A549 (cell line): Measurements from ENCODE around the gene SCFD1.

Experiments
- ESRRA ChIP-seq: fragments of 150-350 bp; IDR thresholded peaks from 2 replicates; pipeline ENCODE4 v1.6.1; 2014; ENCODE audit warnings: mild to moderate bottlenecking, low read length, borderline replicate concordance
- FOSB ChIP-seq: fragments of 250-450 bp; sonication (Bioruptor Pico); IDR thresholded peaks from 2 replicates; pipeline ENCODE4 v1.5.0; 2020; ENCODE audit warnings: mild to moderate bottlenecking, moderate library complexity
- FOXS1 ChIP-seq: fragments of 250-450 bp; sonication (Bioruptor Pico); IDR thresholded peaks from 2 replicates; pipeline ENCODE4 v1.5.0; 2020; ENCODE audit warnings: mild to moderate bottlenecking, moderate library complexity
- HOXA7 ChIP-seq: fragments of 250-450 bp; sonication (Bioruptor Pico); IDR thresholded peaks from 2 replicates; pipeline ENCODE4 v1.5.0; 2020; ENCODE audit warnings: mild to moderate bottlenecking, moderate library complexity
- HOXB13 ChIP-seq: fragments of 250-450 bp; sonication (Bioruptor Pico); IDR thresholded peaks from 2 replicates; pipeline ENCODE4 v1.5.0; 2020; ENCODE audit warnings: low read depth, mild to moderate bottlenecking, moderate library complexity
- KDM1A ChIP-seq: fragments of 200-600 bp; sonication (generic); IDR thresholded peaks from 2 replicates; pipeline ENCODE4 v1.6.1; 2016; ENCODE audit warnings: low read depth, mild to moderate bottlenecking
- MAFK ChIP-seq: fragments of 450-650 bp; IDR thresholded peaks from 2 replicates; pipeline ENCODE4 v1.6.1; 2014; ENCODE audit not compliant: partially characterized antibody
- POLR2A ChIP-seq: IDR thresholded peaks from 2 replicates; pipeline ENCODE4 v1.6.1; 2012; ENCODE audit warnings: mild to moderate bottlenecking, low read length
- SMC3 ChIP-seq: fragments of >200 bp; sonication (Bioruptor Twin); formaldehyde crosslinking; IDR thresholded peaks from 3 replicates; pipeline ENCODE4 v1.6.1; 2018; ENCODE audit warnings: inconsistent platforms
- TF ChIP-seq, protein P1 (sequence below): IDR thresholded peaks from 2 replicates; pipeline ENCODE4 v1.6.1; 2012
- TF ChIP-seq, protein P2 (sequence below): fragments of >200 bp; sonication (Bioruptor Twin); formaldehyde crosslinking; IDR thresholded peaks from 3 replicates; pipeline ENCODE4 v1.6.1; 2016
- TF ChIP-seq, protein P3 (sequence below): fragments of >200 bp; sonication (Bioruptor Twin); formaldehyde crosslinking; IDR thresholded peaks from 3 replicates; pipeline ENCODE4 v1.5.1; 2016
- TF ChIP-seq, protein P4 (sequence below): fragments of 150-350 bp; IDR thresholded peaks from 2 replicates; pipeline ENCODE4 v1.6.1; 2014; ENCODE audit warnings: low read depth, mild to moderate bottlenecking, low read length
- TF ChIP-seq, protein P5 (sequence below): fragments of 450-650 bp; IDR thresholded peaks from 2 replicates; pipeline ENCODE4 v1.6.1; 2014; ENCODE audit warnings: antibody characterized with exemption

DNA sequence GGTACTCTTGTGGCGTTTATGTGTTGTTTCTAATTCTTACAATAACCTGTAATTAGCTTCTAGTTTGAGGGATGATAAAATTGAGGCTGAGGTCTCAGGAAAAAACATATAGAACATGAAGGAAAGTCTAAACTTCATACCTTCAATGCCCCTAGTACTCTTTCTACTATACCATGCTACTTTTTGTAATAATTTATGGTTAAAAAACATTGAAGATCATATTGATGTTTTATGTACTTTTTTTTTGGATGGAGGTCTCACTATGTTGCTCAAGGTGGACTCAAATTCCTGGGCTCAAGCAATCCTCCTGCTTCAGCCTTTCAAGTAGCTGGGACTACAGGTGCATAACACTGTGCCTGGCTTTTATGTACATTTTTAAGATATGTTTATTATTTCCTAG is 49.3 kb upstream of the SCFD1 start:
- TF ChIP-seq, protein P1, sequence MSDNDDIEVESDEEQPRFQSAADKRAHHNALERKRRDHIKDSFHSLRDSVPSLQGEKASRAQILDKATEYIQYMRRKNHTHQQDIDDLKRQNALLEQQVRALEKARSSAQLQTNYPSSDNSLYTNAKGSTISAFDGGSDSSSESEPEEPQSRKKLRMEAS = no peak
- TF ChIP-seq, protein P2, sequence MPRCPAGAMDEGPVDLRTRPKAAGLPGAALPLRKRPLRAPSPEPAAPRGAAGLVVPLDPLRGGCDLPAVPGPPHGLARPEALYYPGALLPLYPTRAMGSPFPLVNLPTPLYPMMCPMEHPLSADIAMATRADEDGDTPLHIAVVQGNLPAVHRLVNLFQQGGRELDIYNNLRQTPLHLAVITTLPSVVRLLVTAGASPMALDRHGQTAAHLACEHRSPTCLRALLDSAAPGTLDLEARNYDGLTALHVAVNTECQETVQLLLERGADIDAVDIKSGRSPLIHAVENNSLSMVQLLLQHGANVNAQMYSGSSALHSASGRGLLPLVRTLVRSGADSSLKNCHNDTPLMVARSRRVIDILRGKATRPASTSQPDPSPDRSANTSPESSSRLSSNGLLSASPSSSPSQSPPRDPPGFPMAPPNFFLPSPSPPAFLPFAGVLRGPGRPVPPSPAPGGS = no peak
- TF ChIP-seq, protein P3, sequence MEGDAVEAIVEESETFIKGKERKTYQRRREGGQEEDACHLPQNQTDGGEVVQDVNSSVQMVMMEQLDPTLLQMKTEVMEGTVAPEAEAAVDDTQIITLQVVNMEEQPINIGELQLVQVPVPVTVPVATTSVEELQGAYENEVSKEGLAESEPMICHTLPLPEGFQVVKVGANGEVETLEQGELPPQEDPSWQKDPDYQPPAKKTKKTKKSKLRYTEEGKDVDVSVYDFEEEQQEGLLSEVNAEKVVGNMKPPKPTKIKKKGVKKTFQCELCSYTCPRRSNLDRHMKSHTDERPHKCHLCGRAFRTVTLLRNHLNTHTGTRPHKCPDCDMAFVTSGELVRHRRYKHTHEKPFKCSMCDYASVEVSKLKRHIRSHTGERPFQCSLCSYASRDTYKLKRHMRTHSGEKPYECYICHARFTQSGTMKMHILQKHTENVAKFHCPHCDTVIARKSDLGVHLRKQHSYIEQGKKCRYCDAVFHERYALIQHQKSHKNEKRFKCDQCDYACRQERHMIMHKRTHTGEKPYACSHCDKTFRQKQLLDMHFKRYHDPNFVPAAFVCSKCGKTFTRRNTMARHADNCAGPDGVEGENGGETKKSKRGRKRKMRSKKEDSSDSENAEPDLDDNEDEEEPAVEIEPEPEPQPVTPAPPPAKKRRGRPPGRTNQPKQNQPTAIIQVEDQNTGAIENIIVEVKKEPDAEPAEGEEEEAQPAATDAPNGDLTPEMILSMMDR = no peak
- TF ChIP-seq MAFK = no peak
- no peak for TF ChIP-seq ESRRA
- TF ChIP-seq, protein P4, sequence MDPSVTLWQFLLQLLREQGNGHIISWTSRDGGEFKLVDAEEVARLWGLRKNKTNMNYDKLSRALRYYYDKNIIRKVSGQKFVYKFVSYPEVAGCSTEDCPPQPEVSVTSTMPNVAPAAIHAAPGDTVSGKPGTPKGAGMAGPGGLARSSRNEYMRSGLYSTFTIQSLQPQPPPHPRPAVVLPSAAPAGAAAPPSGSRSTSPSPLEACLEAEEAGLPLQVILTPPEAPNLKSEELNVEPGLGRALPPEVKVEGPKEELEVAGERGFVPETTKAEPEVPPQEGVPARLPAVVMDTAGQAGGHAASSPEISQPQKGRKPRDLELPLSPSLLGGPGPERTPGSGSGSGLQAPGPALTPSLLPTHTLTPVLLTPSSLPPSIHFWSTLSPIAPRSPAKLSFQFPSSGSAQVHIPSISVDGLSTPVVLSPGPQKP = no peak
- no peak for TF ChIP-seq FOSB
- no peak for TF ChIP-seq HOXA7 (CRISPR knock-in tag)
- TF ChIP-seq, protein P5, sequence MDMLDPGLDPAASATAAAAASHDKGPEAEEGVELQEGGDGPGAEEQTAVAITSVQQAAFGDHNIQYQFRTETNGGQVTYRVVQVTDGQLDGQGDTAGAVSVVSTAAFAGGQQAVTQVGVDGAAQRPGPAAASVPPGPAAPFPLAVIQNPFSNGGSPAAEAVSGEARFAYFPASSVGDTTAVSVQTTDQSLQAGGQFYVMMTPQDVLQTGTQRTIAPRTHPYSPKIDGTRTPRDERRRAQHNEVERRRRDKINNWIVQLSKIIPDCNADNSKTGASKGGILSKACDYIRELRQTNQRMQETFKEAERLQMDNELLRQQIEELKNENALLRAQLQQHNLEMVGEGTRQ = no peak
- no peak for TF ChIP-seq KDM1A
- TF ChIP-seq POLR2A = no peak
- TF ChIP-seq HOXB13 = no peak
- TF ChIP-seq SMC3 = no peak
- no peak for TF ChIP-seq FOXS1 (CRISPR knock-in tag)
